Measurements from ENCODE around the gene B4GALT3.
"Not testable (repeated sequence)": the region's sequence is repeated elsewhere in the genome, so short reads cannot be mapped to it uniquely, and the experiment has no call there.

The B4GALT3 gene

DNA sequence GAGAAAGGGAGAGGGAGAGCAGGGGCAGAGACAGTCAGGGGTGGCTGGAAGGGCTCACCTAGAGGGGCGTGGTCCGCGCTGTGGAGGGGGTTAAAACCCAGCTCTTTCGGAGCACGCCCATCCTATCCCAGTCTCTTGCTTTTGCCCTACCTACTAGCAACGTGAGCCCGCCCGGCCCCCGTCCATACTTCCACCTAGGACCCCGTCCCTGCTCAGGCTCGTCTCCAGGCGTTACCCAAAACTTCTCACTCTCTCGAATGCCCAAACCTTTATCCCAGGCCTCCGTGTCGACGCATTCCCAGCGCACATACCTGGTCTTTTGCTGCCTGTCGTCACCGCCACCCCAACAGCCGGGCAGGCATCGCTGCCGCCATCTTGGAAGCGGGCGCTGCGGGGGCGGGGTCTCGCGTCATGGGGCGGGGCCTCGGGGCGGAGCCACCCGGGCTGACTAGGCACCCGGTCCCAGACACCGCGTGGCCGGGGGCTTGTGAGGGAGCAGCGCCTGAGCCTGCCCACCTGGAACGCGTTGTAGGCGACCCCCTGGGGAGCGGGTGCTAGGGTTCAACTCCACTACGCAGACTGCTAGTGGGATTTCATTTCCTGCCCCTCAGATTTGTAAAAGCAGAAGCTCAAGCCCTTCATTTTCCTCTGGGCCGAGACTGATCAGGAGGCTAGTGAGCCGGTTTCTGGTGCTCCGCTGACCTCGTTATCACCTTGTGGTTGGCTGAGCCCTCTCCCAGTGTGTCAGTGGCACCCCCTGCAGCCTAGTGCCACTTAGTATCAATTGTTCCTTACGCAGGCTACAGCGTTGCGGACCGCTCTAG is at the start of gene B4GALT3:
TSS of gene B4GALT3 (minus strand) at position 396 of the 824 bp plus-strand sequence. CDS start 1,447 bp downstream, outside the sequence.
- DNase-seq = peak; percentile 75 to 94

DNA sequence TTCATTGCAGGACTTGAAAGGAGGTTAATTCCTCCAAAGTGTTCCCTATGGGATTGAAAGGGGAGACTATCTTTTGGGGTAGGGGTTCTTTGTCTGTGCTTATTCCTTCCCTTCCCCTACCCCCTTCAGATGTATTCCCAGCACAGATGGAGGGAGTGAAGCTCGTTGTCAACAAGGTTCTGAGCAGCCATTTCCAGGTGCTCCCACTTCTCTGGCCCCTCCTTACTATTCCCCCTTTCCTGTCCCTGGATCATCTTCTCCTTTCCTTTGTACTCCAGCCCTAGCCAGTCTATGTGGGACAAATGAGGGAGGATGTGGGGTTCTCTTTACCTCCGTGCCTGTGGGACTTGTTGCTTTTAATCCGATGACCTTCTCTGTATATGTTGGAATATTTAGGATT is 49.5 kb upstream of the B4GALT3 start:
- DNase-seq = no peak

DNA sequence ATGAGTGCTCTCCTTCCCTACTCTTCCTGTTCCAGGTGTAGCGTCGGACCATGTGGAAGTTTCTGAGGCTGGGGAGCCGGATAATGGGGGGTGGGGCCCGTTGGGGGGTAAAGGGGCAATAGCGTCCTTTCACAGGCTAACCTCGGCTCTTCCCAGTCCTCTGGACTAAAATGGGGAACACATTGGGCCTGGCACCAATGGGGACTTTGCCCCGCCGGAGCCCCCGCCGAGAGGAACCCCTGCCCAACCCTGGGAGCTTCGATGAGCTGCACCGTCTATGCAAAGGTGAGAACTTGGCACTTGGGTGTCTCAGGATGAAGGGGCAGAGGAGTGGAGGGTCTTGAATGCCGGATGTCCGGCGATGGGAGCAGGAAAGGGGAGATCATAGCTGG is 49.0 kb upstream of the B4GALT3 start:
- DNase-seq = no peak

DNA sequence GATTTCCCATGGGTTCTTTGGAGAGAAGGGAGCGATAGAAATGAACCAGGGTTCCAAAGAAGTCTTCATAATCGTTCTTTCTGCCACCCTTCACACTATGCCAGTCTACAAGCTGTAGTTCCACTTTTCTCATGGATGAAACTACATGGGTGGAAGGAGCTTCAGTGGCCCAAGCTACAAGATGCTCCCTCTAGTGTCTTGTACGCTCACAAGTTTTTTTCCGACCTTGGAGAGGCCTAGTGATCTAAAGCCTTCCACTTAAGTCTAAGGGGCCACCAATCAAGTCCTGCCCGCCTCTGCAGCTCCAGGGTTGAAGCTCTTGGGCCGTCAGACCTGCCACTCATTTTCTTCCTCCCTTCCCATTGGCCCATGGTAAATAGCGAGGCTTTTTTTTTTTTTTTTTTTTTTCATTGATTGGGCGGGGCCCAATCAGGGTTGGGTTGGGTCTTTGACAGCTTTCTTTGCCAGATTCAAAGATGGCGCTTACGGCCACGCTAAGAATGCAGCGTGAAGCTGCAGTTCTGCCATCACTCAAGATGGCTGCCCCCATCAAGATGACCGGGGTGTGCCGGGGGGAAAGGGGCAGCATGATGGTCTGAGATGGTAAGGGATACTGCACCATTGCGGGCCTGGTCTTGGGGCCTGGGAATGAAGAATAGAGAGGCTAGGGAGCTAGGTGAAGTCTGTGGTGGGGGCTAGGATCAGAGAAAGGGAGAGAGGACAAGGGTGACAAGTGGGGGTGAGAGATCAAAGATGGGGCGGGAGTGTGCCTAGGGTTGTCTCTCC is 48.4 kb upstream of the B4GALT3 start, which contains the start of gene TOMM40L:
TSS of gene TOMM40L (plus strand) at position 527 of the 786 bp plus-strand sequence. CDS start 430 bp downstream, outside the sequence.
- DNase-seq = peak; percentile 99 to 100

DNA sequence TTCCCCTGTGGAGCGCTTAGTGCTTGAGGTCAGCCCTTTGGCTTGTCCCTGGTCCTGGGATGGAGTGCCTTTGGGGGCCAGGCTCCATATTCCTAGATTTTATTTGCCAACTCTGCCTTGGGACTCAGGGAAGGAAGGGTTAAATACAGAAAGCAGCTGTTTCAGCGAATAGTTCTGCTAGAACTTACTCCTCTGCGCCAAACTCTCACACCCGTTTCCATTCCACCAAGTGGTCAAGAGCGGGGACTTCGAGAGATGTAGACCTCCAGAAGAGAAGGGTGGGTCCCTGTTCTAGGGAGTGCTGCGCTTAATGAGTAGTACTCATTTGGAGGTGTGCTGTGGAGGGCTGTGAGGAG is 47.8 kb upstream of the B4GALT3 start:
- DNase-seq = no peak

DNA sequence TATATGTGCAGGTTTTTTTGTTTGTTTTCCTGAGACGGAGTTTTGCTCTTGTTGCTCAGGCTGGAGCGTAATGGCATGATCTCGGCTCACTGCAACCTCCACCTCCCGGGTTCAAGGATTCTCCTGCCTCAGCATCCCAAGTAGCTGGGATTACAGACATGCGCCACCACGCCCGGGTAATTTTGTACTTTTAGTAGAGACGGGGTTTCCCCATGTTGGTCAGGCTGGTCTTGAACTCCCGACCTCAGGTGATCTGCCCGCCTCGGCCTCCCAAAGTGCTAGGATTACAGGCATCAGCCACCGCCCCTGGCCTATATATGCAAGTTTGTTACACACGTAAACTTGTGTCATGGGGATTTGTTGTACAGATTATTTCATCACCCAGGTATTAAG is 47.4 kb upstream of the B4GALT3 start:
- not testable (repeated sequence) for DNase-seq

DNA sequence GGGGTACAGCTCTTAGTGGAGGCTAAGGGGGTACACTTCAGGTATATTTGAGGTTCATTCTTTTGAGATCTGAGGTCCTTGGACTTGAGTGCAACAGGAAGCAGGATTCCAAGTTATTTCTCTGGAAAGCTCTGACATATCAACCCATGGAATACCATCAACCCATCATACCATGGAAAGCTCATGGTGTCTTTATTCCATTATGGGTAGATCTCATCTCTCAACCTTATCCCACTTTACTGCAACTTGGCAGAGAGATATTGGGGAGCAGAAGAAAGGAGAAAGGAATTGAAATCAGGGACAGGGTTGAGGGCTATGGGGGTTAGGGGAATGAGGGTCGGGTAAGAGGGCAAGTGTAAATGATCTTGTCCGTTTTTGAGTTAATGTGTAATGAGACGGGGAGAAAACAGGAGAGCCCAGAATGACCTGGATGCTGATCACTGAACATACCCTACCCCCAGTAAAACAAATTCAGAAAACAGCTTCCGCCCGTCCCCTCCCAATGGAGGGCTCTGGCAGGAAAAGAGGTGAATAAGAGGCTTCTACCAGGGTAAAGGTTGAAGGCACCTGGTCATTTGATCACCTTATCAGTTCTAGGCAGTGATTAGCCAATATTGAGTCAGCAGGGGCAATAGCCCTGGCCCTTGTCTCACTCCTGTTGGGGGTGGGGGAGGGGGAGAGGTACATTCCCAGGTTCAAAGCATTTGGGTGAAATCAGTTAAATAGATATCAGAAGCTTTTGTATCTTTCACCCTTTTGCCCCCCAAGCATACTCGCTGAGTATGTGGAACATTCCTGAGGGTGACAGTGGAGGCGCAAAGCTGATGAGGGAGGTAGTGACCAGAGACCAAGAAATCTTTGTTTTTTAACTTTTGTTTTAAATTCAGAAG is 46.7 kb upstream of the B4GALT3 start:
- DNase-seq = no peak

DNA sequence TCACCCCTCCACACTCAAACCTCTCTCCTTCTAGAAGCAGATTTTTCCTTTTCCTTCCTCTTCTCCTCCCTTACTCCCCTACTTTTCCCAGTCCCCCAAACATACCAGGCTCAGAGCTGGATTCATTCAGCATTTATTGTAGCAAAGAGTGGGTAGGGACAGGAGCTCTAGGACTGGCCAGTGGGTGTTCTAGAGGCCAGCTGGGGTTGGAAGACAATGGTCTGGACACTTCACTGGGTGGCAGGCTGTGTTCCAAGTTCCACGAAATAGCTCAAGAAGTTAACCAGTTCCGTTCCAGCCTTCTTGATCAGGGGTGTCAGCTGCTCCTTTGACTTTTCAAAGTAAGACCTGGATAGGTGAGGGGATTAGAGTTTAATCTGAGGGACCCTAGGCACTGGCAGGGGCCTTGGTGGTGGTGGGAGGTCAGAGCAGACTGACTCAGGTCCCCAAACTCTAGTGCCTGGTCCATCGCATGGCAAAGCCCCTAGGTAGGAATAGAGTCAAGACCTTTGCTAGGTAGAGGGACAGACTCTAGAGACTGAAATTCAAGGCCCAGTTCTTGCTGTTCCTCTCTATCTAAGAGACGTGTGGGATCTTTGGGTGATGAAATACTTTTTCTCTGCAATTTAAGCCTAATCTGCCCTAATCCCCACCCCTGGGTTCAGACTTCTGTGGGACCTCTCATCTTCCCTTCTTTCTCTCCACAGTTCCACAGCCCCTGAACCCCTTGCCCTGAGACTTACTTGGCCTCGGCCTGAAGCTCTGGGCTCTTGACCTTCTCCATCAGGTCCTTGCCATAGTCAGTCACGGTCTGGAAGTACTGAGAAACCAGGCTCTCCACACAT is 45.1 kb upstream of the B4GALT3 start:
- no peak for DNase-seq

DNA sequence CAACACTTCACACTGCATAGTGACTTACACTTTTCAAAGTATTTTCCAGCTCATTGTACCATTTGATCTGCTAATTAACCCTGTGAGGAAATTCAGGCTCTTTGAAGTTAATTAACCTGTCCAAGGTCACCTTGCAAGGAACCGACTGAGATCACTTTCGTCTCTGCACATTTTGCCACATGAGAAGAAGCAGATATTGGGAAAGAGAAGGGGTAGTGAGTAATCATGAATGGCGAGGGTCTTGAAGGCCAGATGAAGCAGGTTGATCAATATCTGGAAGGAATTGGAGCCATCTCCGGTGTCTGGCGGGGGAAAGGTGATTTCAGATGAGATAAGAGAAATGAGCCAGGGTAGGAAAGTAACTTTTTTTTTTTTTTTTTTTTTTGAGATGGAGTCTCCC is 42.7 kb upstream of the B4GALT3 start:
- no peak for DNase-seq

DNA sequence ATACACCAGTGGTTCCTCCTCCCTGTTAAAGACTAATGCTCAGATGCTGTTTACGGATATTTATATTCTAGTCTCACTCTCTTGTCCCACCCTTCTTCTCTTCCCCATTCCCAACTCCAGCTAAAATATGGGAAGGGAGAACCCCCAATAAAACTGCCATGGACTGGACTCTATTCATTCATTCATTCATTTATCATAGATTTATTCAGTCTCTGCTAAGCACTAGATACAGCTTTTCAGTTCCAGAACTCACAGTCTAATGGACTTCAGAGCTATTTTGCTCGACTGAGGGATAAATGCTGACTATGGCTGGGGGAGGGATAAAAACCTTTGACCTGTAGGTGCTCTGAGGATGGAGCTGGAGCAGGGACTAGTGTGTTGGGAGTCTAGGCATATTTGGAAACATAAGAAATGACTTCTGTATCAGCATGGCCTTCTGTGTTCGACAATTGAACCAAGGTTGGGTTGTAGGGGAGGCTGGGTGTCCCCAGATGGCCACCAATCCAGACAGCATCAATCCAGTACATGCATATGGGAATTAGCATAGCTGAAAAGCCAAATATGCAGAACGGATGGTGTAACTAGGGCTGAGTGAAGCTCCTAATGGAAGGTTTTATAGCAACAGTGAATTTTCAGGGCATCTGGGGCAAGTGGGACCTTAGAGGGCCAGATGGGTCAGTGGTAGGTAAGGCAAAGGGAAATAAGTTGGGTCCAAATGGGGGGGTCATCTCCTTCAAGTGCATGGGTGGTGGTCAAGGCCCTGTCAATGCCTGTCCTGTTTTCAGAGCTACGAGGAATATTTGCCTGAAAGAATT is 42.0 kb upstream of the B4GALT3 start:
- DNase-seq = no peak

DNA sequence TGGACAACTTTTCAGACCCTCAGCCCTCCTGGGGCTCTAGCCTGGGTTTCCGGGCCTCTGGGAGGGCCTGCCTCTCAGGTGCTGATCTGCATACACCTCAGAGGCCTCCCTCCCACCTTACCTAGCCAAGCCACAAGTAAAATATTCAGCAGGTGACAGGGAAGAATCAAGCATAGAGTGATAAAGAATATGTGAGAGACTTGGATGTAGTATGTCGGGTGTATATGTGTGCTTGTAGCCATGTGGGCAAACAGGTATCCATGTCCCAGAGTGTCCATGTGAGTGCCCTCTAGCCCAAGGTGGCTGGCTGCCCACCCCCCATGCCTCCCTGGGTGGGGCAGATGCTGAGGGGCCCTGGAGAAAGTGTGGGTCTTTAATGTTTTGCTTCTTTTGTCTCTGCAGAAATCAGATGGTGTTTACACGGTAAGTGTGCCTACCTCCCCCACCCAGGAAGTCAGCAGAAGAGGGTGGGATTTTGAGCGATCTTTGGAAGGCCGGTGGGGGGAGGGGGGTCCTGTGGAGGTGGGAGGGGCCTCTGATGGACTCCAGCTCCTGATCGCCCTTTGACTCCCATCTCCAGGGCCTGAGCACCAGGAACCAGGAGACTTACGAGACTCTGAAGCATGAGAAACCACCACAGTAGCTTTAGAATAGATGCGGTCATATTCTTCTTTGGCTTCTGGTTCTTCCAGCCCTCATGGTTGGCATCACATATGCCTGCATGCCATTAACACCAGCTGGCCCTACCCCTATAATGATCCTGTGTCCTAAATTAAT is 41.2 kb upstream of the B4GALT3 start:
- no peak for DNase-seq

DNA sequence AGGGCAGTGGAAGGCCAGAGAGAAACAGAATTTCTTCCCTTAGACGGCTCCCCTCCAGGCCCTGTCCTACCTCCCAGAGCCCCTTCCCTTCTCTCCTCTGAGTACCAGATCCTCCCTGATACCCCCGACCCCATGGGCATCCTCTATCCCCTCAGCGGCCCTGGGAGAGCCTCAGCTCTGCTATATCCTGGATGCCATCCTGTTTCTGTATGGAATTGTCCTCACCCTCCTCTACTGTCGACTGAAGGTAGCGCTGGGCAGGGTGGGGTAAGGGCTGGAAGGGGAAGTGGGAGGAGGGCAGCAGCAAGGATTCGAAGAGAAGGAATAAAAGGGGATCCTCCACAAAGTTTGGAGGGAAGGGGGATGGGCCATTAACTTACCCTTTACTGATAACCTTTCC is 40.5 kb upstream of the B4GALT3 start:
- no peak for DNase-seq

DNA sequence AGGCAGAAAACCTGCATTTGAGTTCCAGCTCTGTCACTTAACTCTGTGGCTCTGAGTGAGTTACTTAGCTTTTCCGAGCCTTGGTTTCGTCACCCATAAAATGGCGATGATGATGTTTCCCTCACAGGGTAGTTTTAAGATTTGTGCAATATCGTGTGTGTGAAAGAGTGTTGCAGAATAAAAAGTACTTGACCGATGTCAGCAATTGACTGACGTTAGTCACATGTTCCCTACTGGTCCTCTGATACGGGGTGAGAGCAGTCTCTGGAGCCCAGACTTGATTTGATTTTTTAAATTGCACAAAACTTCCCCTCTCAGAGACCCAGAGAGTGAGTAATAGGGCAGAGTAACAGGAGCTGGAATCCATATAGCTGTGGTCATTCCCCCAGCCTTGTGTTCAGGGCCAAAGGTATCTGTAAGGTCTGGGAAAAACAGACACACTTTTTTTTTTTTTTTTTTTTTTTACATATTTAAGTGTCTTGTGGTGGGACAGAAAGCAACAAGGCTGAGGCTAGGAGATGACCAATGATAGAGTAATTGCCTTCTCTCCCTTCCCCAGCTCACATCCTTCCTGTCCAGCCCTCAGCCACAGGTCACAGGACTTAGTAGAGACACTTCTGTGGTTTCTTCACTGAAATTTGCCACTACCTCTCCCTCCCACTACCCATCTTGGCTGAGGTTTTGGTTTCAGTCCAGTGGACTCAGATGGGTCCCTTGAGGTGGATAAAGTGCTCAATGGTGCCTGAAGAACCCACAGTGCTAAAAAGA is 39.8 kb upstream of the B4GALT3 start:
- peak; percentile 97 to 99 for DNase-seq

DNA sequence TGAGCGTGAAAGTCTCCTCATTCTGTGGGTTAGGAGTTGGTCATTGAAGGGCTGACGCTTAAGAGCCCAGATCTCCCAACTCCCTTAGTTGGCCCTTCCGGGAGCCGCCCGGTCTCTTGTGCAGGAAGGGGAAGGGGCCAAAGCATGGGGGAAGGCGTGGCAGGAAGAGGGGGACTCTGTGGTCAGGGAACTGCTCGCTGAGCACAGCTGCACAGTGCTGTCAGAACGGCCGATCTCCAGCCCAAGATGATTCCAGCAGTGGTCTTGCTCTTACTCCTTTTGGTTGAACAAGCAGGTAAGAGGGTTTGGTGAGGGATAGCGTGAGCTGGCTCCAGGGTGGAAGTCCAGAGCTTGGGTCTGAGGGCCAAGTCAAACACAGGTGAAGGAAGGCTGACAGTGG is 37.8 kb upstream of the B4GALT3 start, which contains the start of gene FCER1G:
TSS of gene FCER1G (plus strand) at position 220 of the 400 bp plus-strand sequence. CDS start at position 247, 27 bp downstream.
- peak; percentile 80 to 84 for DNase-seq

DNA sequence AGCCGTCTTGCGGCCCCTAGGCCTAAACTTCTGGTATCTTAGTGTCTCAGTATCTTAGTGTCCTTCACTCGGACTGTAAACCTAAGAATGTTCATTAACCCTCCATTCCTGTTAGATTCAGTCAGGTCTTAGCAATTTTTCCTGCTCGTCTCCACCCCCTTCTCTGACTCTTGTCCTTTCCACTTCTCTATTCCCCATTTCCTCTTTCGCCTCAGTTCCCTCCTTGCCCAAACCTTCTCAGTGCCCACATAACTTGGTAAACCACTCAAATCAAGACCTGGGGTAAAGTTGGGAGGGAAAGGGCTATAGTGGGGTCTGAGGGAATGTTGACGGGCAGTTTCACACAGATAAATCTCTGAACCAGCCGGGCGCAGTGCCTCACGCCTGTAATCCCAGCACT is 37.1 kb upstream of the B4GALT3 start:
- peak; percentile 68 to 73 for DNase-seq

DNA sequence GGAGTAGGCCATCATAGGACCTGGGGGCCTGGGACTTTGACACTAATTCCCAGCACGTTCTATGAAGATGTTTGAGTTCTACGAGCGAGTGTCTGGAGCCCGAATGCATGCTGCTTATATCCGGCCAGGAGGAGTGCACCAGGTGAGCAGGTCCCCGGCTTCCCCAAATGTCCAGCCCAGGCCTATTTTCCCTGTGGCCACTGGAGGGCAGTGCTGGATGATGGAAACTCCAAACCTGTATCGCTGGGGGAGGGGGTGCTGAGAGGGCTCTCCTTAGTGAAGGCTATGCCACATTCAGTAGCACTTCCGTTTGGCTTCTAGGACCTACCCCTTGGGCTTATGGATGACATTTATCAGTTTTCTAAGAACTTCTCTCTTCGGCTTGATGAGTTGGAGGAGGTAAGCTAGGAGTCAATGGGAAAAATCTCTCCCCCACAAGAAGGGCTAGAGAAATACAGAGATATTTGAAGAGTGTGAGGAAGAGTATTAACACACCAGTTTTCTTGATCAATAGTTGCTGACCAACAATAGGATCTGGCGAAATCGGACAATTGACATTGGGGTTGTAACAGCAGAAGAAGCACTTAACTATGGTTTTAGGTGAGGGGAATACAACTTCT is 32.6 kb upstream of the B4GALT3 start:
- DNase-seq = peak; percentile 56 to 90

DNA sequence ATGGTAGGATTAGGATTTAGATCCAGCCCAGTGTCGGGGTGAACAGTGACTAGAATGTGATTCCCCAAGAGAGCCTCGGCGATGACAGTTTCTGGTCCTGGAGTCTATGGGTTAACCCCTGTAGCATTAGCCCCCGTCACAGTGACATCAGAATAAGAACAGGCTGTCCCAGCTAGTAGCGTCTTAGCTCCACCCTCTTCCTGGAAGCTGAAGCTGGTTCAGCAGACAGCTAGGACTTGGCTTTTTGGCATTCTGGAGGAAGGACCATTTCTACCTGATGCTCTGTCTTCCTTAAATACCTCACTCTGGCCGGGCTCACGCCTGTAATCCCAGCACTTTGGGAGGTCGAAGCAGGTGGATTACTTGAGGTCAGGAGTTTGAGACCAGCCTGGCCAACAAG is 29.9 kb upstream of the B4GALT3 start:
- DNase-seq = no peak

DNA sequence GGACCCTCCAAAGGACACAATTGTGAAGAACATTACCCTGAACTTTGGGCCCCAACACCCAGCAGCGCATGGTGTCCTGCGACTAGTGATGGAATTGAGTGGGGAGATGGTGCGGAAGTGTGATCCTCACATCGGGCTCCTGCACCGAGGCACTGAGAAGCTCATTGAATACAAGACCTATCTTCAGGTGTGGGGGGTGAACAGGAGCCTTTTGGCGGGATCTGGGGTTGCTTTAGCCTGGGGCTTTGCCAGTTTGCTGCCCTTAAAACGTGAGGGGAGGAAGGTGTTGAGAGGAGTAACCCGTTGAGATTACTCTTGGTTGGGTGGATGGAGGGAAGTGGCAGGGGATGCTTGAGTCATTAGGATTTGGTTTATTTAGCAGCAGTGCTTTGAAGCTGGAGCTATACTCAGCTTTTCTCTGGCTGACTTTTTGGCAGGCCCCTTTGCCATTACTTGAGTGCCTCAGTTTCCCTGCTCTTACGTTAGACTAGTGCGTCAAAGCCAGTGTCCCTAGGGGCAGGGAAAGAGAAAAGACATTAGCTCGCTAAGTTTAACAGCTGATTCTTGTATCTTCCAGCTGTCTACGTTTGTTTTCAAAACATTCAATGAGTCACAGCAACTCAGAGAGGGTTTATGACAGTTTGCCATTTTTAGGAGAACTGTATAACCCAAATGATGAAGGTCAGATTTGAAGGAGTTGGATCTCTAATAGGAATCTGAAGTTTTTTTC is 29.3 kb upstream of the B4GALT3 start:
- no peak for DNase-seq

Measured in inflammatory macrophage treated with lipopolysaccharide for 1 hour (primary cell).